ENCODE data around the gene UBXN2A.

UBXN2A gene

GRCh38 chr2:23901966-23902846 is 38.1 kb upstream of the UBXN2A start:
- Histone ChIP-seq H3K4me2 (ENCODE audit: low read depth, low read length, poor library complexity, severe bottlenecking) (no peak overlapping the region), H3K36me3 (ENCODE audit: insufficient read depth, low read length) (no peaks in the 10 kb centered on the region), H4K20me1 (ENCODE audit: insufficient read depth, low read length, poor library complexity, severe bottlenecking) (peaks cover 45% of the 10 kb centered on the region), H3K9me2 (replicated peaks; ENCODE audit: low read depth, low read length) (no peaks in the 10 kb centered on the region), H3K9ac (ENCODE audit: low read depth, low read length, poor library complexity, severe bottlenecking) (no peak overlapping the region), H3K4me1 (ENCODE audit: insufficient read depth, low read length, poor library complexity, severe bottlenecking) (peaks cover 6% of the 10 kb centered on the region), H3F3A (ENCODE audit: low read depth) (no peaks in the 10 kb centered on the region), H3K9me3 (ENCODE audit: insufficient read depth, low read depth, low read length) (no peaks in the 10 kb centered on the region), H3K27me3 (ENCODE audit: insufficient read depth, low read length, poor library complexity, severe bottlenecking) (no peaks in the 10 kb centered on the region), H3K4me3 (ENCODE audit: low read length, poor library complexity, severe bottlenecking) (no peak overlapping the region), H2AFZ (ENCODE audit: low read length) (no peak overlapping the region), H3K79me2 (ENCODE audit: insufficient read depth, low read length) (peaks cover 83% of the 10 kb centered on the region)
- TF ChIP-seq EZH2phosphoT487 (IDR thresholded peaks at IDR 0.05; ENCODE audit: borderline replicate concordance) (no peak), CTCF (conservative IDR thresholded peaks at IDR 0.05; ENCODE audit: low read length) (no peak)

- no peaks in the 10 kb centered on the region for H3K9me2 ChIP-seq (replicated peaks; ENCODE audit: low read depth, low read length)
- H3F3A ChIP-seq (ENCODE audit: low read depth): no peaks in the 10 kb centered on the region
- no peak overlapping the region for H3K4me3 ChIP-seq (ENCODE audit: low read length, poor library complexity, severe bottlenecking)
- TF ChIP-seq CTCF (conservative IDR thresholded peaks at IDR 0.05; ENCODE audit: low read length) (no peak), EZH2phosphoT487 (IDR thresholded peaks at IDR 0.05; ENCODE audit: borderline replicate concordance) (no peak)
- H2AFZ ChIP-seq (ENCODE audit: low read length): no peak overlapping the region
- no peak overlapping the region for H3K9ac ChIP-seq (ENCODE audit: low read depth, low read length, poor library complexity, severe bottlenecking)
- no peaks in the 10 kb centered on the region for H3K9me3 ChIP-seq (ENCODE audit: insufficient read depth, low read depth, low read length)
- no peaks in the 10 kb centered on the region for H3K27me3 ChIP-seq (ENCODE audit: insufficient read depth, low read length, poor library complexity, severe bottlenecking)
- H4K20me1 ChIP-seq (ENCODE audit: insufficient read depth, low read length, poor library complexity, severe bottlenecking): peaks cover 39% of the 10 kb centered on the region
- peaks cover 6% of the 10 kb centered on the region for H3K4me1 ChIP-seq (ENCODE audit: insufficient read depth, low read length, poor library complexity, severe bottlenecking)
- no peak overlapping the region for H3K4me2 ChIP-seq (ENCODE audit: low read depth, low read length, poor library complexity, severe bottlenecking)
- H3K36me3 ChIP-seq (ENCODE audit: insufficient read depth, low read length): no peaks in the 10 kb centered on the region
- H3K79me2 ChIP-seq (ENCODE audit: insufficient read depth, low read length): peaks cover 75% of the 10 kb centered on the region
Measured at GRCh38 chr2:23903034-23903433, 37.2 kb upstream of the UBXN2A start.

- H3K9me2 ChIP-seq (replicated peaks; ENCODE audit: low read depth, low read length): no peaks in the 10 kb centered on the region
- peaks cover 6% of the 10 kb centered on the region for H3K4me1 ChIP-seq (ENCODE audit: insufficient read depth, low read length, poor library complexity, severe bottlenecking)
- H3K9me3 ChIP-seq (ENCODE audit: insufficient read depth, low read depth, low read length): no peaks in the 10 kb centered on the region
- H3K79me2 ChIP-seq (ENCODE audit: insufficient read depth, low read length): peaks cover 66% of the 10 kb centered on the region
- H3K27me3 ChIP-seq (ENCODE audit: insufficient read depth, low read length, poor library complexity, severe bottlenecking): no peaks in the 10 kb centered on the region
- TF ChIP-seq EZH2phosphoT487 (IDR thresholded peaks at IDR 0.05; ENCODE audit: borderline replicate concordance): no peak
- TF ChIP-seq CTCF (conservative IDR thresholded peaks at IDR 0.05; ENCODE audit: low read length): no peak
- H3K4me2 ChIP-seq (ENCODE audit: low read depth, low read length, poor library complexity, severe bottlenecking): no peak overlapping the region
- H4K20me1 ChIP-seq (ENCODE audit: insufficient read depth, low read length, poor library complexity, severe bottlenecking): peaks cover 35% of the 10 kb centered on the region
- H2AFZ ChIP-seq (ENCODE audit: low read length): no peak overlapping the region
- H3K4me3 ChIP-seq (ENCODE audit: low read length, poor library complexity, severe bottlenecking): no peak overlapping the region
- H3K9ac ChIP-seq (ENCODE audit: low read depth, low read length, poor library complexity, severe bottlenecking): no peak overlapping the region
- H3K36me3 ChIP-seq (ENCODE audit: insufficient read depth, low read length): no peaks in the 10 kb centered on the region
- no peaks in the 10 kb centered on the region for H3F3A ChIP-seq (ENCODE audit: low read depth)
Measured at GRCh38 chr2:23904215-23904614, 36.0 kb upstream of the UBXN2A start.
